Fibroblast of the aortic adventitia (primary cell): ENCODE results near the gene B3GLCT. TPM values are rescaled to one million over a fixed set of nuclear protein-coding genes. Genes with fewer than 3 reads are reported as not detected.

Experiments
- DNase-seq: peaks from one replicate; pipeline ENCODE4 v3.0.0-alpha.2; 2010; ENCODE audit warnings: low read depth
- H3K4me3 ChIP-seq: 2 replicates; pipeline ENCODE4 v1.5.1; 2011; ENCODE audit warnings: low read depth, mild to moderate bottlenecking, control low read depth, low read length, moderate library complexity
- total RNA-seq: library from RNA; depleted of rRNA; stranded (reverse); fragments of >200 nt; gene quantifications from 2 replicates; pipeline ENCODE4 v1.2.3, GENCODE V29; 2012; ENCODE audit warnings: low replicate concordance
- TF ChIP-seq, protein P1 (sequence below): IDR thresholded peaks from 2 replicates; pipeline ENCODE4 v1.5.1; 2011; ENCODE audit warnings: mild to moderate bottlenecking, low read length, control low read depth, inconsistent platforms; ENCODE audit not compliant: insufficient read depth

Gene B3GLCT
- total RNA-seq, 1 donor: 11.6 TPM

DNA sequence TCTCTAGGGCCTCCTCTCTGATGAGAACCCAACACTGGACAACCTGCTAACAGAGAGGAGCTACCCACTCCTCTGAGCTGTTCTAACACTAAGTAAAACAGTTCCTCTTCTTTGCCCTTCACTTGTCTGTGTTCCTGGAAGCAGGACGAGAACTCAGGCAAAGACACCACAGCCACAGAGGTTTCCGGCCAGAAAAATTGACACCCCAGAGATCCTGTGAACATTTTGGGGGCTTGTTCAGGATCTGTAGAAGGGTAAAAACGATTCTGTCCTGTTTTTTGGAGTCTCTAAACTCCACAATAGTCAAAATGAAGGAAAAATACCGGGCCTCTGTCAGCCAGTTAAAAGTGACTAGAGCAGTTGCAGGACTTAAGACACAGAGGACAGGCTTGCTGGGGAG is 165.9 kb downstream of the B3GLCT start:
- TF ChIP-seq, protein P1, sequence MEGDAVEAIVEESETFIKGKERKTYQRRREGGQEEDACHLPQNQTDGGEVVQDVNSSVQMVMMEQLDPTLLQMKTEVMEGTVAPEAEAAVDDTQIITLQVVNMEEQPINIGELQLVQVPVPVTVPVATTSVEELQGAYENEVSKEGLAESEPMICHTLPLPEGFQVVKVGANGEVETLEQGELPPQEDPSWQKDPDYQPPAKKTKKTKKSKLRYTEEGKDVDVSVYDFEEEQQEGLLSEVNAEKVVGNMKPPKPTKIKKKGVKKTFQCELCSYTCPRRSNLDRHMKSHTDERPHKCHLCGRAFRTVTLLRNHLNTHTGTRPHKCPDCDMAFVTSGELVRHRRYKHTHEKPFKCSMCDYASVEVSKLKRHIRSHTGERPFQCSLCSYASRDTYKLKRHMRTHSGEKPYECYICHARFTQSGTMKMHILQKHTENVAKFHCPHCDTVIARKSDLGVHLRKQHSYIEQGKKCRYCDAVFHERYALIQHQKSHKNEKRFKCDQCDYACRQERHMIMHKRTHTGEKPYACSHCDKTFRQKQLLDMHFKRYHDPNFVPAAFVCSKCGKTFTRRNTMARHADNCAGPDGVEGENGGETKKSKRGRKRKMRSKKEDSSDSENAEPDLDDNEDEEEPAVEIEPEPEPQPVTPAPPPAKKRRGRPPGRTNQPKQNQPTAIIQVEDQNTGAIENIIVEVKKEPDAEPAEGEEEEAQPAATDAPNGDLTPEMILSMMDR: no peak
- DNase-seq: no peak
- no peak overlapping the region for H3K4me3 ChIP-seq

DNA sequence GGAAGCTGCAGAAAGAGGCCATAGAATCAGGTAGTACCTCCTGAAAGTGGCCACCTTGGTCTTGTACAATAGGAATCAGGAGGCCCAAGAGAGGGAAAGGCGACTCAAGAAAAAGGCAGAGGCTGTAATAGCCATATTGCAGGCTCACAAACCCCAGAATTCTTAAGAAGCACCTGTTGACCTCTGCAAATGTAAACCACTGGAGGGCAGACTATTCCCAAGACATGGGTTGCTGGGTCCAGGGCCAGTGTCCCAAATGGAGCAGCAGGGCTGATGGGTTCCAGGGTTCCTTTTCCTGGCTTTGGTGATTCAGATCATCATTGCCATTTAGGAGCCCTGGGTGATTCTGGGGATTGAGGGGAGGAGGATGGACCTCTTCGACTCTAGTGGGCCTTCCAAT is 167.6 kb downstream of the B3GLCT start:
- no peak for DNase-seq
- H3K4me3 ChIP-seq: no peak overlapping the region
- TF ChIP-seq, protein P1: no peak

DNA sequence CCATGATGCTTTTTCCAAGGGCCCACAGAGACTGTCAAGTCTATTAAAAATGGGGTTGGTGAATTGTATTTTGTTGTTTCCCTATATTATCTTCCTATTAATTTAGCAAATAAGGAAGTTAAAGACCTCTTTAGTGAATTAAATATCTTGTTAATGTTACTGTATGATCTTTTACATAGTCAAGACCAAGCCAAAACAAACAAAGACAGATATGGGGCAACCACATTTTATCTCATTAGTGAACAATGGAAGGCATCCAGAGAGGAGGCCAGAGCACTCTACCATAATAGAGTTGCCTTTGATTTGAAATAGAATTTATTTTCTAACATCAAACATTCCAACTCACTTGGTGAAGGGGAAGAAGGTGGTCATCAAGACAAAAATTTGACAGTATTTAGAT is 169.4 kb downstream of the B3GLCT start:
- no peak overlapping the region for H3K4me3 ChIP-seq
- peak; percentile 39 for DNase-seq

DNA sequence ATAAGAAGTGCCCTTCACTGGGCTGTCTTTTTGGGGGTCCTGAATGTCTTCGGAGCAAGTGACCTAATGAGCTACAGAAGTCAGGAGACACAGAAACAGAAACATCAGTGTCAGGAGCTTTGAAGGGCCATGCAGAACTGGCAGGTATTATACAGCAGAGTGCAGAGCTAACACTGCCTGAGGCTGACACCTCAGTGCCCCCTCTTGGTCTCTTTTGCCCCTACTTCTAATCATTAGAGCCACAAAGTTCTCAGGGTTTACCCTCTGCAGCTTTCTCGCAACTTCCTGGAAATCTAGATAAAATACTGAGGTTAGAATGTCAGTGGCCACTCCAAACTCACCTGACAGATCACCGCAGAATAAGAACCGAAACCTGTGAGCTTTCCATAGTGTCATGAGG is 172.7 kb downstream of the B3GLCT start:
- TF ChIP-seq, protein P1: no peak
- H3K4me3 ChIP-seq: no peak overlapping the region
- DNase-seq: no peak

More for the DNA sequence above, 169.4 kb downstream of the B3GLCT start:
- TF ChIP-seq, protein P1: no peak

DNA sequence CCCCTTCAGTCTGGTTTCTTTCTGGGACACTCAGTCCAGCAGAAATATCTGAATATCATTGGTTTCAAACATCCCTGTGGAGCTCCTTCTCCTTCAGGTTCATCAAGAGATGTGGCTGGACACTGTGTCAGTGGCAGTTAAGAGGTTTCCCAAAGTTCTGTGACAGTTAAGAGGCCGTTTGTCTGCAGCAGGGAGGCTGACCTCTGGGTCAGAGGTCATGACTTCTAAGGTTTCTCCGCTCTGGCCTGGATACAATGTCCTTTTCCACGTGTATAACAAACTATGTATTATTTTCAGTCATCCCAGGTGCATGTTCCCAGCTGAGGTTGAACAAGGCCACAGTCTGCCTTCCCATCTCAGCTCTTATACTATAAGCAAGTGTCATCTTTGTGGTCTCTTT is 174.9 kb downstream of the B3GLCT start:
- no peak for DNase-seq
- TF ChIP-seq, protein P1: no peak
- no peak overlapping the region for H3K4me3 ChIP-seq

DNA sequence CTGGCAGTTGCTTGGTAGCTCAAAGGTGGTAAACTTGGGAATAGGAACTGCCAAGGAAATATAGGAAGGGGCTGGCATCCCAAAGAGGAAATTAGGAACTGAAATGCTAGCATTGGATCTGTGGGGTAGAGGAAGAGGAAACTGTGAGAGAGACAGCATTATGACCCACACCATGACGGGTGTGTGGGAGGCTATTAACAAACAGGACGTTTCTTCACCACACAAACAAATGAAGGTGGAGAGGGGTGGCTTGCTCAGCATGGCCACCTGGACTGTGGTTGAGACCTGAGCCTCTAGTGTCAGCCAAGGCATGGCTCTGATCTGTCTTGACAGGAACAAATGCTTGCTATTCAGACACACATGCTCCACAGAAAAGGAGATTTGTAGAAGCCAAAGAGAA is 178.2 kb downstream of the B3GLCT start:
- TF ChIP-seq, protein P1: no peak
- H3K4me3 ChIP-seq: no peak overlapping the region
- DNase-seq: no peak

DNA sequence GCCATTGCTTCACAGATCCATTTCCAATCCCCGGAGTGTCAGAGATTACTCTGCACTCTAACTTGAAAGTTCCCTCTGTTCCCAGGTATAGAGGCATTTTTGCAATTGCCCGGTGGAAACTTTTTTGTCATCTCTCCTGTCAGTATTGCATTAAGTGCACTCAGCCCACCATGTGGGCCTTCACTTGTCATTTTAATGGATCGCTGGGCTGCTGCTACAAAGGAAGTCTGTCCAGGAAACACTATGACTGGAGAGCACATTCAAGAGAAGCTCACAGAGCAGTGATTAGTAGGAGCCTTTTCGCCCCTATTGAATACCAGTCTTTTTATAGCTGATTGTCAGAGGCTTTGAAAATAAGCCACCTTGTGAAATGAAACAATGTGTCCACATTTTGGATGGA is 180.9 kb downstream of the B3GLCT start:
- H3K4me3 ChIP-seq: no peak overlapping the region
- TF ChIP-seq, protein P1: no peak
- DNase-seq: no peak
